ENCODE measurements around the gene HSD3B1.

- TF ChIP-seq CTCF (conservative IDR thresholded peaks at IDR 0.05; ENCODE audit: low read depth in 2 of 2) (no peak), CREB1 (CRISPR knock-in tag; IDR thresholded peaks at IDR 0.05; ENCODE audit: low read depth) (no peak), POLR2AphosphoS5 (IDR thresholded peaks at IDR 0.05; ENCODE audit: low read depth) (no peak), EZH2phosphoT487 (IDR thresholded peaks at IDR 0.05; ENCODE audit: unreplicated experiment) (no peak), JUNB (IDR thresholded peaks at IDR 0.05; ENCODE audit: unreplicated experiment) (no peak), EZH2 (IDR thresholded peaks at IDR 0.05; ENCODE audit: low read depth, unreplicated experiment) (no peak), REST (IDR thresholded peaks at IDR 0.05; ENCODE audit: unreplicated experiment) (no peak), ZNF462 (CRISPR knock-in tag; IDR thresholded peaks at IDR 0.05) (no peak), ZNF331 (CRISPR knock-in tag; IDR thresholded peaks at IDR 0.05; ENCODE audit: low read depth) (no peak), ETS1 (IDR thresholded peaks at IDR 0.05) (no peak), NANOG (IDR thresholded peaks at IDR 0.05; ENCODE audit: borderline replicate concordance) (no peak), ZNF114 (CRISPR knock-in tag; IDR thresholded peaks at IDR 0.05) (no peak)
These were observed 26.8 kb upstream of the HSD3B1 start for GRCh38 chr1:119480175-119480574.
